ENCODE data around the gene NOSTRIN. TPM values are rescaled to one million over a fixed set of nuclear protein-coding genes. Genes with fewer than 3 reads are reported as not detected.

The NOSTRIN gene
- polyA plus RNA-seq, 3 donors, result not detected

GRCh38 chr2:168773128-168773527 is 29.3 kb upstream of the NOSTRIN start:
- Histone ChIP-seq H3K27me3 (ENCODE audit: control insufficient read depth in 2 of 2, insufficient read depth in 2 of 2, low read length in 2 of 2) (no peaks in the 10 kb centered on the region), H3K4me1 (ENCODE audit: control insufficient read depth in 1 of 2, insufficient read depth in 2 of 2, low read length in 2 of 2) (no peaks in the 10 kb centered on the region), H3K36me3 (replicated peaks in 1 of 2; ENCODE audit: control insufficient read depth in 1 of 2, insufficient read depth in 2 of 2, low read length in 2 of 2) (peaks cover 20 to 60% of the 10 kb centered on the region in 2 donors), H2AFZ (ENCODE audit: insufficient read depth, low read depth, low read length, poor library complexity, severe bottlenecking) (no peak overlapping the region), H4K20me1 (ENCODE audit: insufficient read depth, low read length) (no peaks in the 10 kb centered on the region), H3K9ac (ENCODE audit: insufficient read depth, low read length, poor library complexity, severe bottlenecking) (no peak overlapping the region), H3K9me3 (replicated peaks in 1 of 2; ENCODE audit: control insufficient read depth in 1 of 2, insufficient read depth in 1 of 2, low read length in 2 of 2) (peaks cover 0 to 7% of the 10 kb centered on the region in 2 donors), H3K4me2 (replicated peaks; ENCODE audit: extremely low read depth, low read length, poor library complexity, severe bottlenecking) (no peak overlapping the region), H3K27ac (ENCODE audit: low read depth in 1 of 2, low read length in 2 of 2) (no peak overlapping the region), H3K4me3 (replicated peaks in 1 of 3; ENCODE audit: low read depth in 2 of 3, low read length in 3 of 3) (no peak overlapping the region), H3K79me2 (ENCODE audit: insufficient read depth, low read length) (no peaks in the 10 kb centered on the region)
- intact Hi-C loops (cut with micrococcal nuclease), result no loop called here
- Mint-ChIP-seq H3K36me3 (peaks cover 49 to 50% of the 10 kb centered on the region in 2 donors), H3K9me3 (peaks cover 5 to 11% (median 6%) of the 10 kb centered on the region in 7 donors), H3K27me3 (ENCODE audit: low read depth in 3 of 3) (no peaks in the 10 kb centered on the region), H3K4me1 (no peaks in the 10 kb centered on the region), H3K27ac (no peak overlapping the region), H3K4me3 (no peak overlapping the region)
- no peak for TF ChIP-seq CTCF (IDR thresholded peaks at IDR 0.05)
- no peak for DNase-seq
- WGBS (ENCODE audit: insufficient coverage), result no CpG with 5 or more reads among the region's 2 CpGs

GRCh38 chr2:168773719-168774521 is 28.5 kb upstream of the NOSTRIN start:
- no peaks in the 10 kb centered on the region for H3K27me3 ChIP-seq (ENCODE audit: control insufficient read depth in 2 of 2, insufficient read depth in 2 of 2, low read length in 2 of 2)
- DNase-seq, result no peak
- Mint-ChIP-seq H3K27me3 (ENCODE audit: low read depth in 3 of 3) (no peaks in the 10 kb centered on the region), H3K36me3 (peaks cover 45 to 46% of the 10 kb centered on the region in 2 donors), H3K4me3 (no peak overlapping the region), H3K4me1 (no peaks in the 10 kb centered on the region), H3K9me3 (peaks cover 5 to 11% (median 6%) of the 10 kb centered on the region in 7 donors), H3K27ac (peak overlapping the region in 1 of 7 donors; percentile 31)
- 100% methylated on average over 2 of the region's 9 CpGs for WGBS (ENCODE audit: insufficient coverage)
- intact Hi-C loops (cut with micrococcal nuclease), result no loop called here
- H3K27ac ChIP-seq (ENCODE audit: low read depth in 1 of 2, low read length in 2 of 2), result no peak overlapping the region
- no peak overlapping the region for H3K4me3 ChIP-seq (replicated peaks in 1 of 3; ENCODE audit: low read depth in 2 of 3, low read length in 3 of 3)
- H4K20me1 ChIP-seq (ENCODE audit: insufficient read depth, low read length), result no peaks in the 10 kb centered on the region
- no peak overlapping the region for H3K4me2 ChIP-seq (replicated peaks; ENCODE audit: extremely low read depth, low read length, poor library complexity, severe bottlenecking)
- H3K9me3 ChIP-seq (replicated peaks in 1 of 2; ENCODE audit: control insufficient read depth in 1 of 2, insufficient read depth in 1 of 2, low read length in 2 of 2), result peaks cover 0 to 7% of the 10 kb centered on the region in 2 donors
- H2AFZ ChIP-seq (ENCODE audit: insufficient read depth, low read depth, low read length, poor library complexity, severe bottlenecking), result no peak overlapping the region
- no peak overlapping the region for H3K9ac ChIP-seq (ENCODE audit: insufficient read depth, low read length, poor library complexity, severe bottlenecking)
- H3K4me1 ChIP-seq (ENCODE audit: control insufficient read depth in 1 of 2, insufficient read depth in 2 of 2, low read length in 2 of 2), result no peaks in the 10 kb centered on the region
- peaks cover 20 to 53% of the 10 kb centered on the region in 2 donors for H3K36me3 ChIP-seq (replicated peaks in 1 of 2; ENCODE audit: control insufficient read depth in 1 of 2, insufficient read depth in 2 of 2, low read length in 2 of 2)
- H3K79me2 ChIP-seq (ENCODE audit: insufficient read depth, low read length), result no peaks in the 10 kb centered on the region
- TF ChIP-seq CTCF (IDR thresholded peaks at IDR 0.05), result peak; percentile 60
